ENCODE measurements around the gene MCTP1.

DNA sequence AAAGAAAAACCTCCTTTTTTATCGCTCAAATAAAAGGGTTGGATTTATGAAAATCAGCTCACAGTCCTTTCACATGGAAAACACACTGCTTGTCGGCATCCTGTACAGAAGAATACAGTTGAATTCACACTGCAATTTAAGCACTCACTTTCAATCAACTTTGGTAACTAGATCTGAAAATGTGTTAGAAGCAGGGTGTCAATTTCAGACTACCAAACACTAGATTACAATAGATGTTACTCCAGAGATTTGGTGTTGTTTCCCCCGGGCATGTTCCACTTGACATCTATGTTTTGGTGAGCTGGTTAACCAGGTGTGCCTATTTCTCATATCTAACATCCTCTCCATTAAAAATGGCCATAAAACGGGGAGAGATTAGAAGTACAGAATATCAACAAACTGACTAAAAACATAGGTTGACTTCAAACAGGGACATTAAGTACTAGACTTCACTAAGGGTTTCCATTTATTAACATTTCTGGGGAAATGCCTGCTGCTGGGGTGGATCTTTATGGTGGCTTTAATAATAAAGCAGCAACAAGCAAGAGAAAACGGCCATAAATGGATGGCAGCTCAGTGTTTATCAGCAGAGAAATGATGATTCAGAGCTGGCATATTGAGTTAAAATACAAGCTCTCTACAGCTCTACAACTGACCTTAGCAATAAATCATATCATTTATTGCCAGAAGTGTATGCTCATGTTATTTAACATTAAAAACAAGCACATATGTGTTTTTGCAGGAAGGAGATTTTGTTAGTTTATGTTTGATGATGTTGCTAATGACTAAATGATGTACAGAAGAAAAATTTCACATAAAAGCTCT lies 507.6 kb downstream of the MCTP1 start:
- TF ChIP-seq, protein P1, sequence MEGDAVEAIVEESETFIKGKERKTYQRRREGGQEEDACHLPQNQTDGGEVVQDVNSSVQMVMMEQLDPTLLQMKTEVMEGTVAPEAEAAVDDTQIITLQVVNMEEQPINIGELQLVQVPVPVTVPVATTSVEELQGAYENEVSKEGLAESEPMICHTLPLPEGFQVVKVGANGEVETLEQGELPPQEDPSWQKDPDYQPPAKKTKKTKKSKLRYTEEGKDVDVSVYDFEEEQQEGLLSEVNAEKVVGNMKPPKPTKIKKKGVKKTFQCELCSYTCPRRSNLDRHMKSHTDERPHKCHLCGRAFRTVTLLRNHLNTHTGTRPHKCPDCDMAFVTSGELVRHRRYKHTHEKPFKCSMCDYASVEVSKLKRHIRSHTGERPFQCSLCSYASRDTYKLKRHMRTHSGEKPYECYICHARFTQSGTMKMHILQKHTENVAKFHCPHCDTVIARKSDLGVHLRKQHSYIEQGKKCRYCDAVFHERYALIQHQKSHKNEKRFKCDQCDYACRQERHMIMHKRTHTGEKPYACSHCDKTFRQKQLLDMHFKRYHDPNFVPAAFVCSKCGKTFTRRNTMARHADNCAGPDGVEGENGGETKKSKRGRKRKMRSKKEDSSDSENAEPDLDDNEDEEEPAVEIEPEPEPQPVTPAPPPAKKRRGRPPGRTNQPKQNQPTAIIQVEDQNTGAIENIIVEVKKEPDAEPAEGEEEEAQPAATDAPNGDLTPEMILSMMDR (IDR thresholded peaks at IDR 0.05; ENCODE audit: low read length), result no peak
- no peak for TF ChIP-seq EZH2 (optimal IDR thresholded peaks at IDR 0.05; ENCODE audit: low read depth, low read length)

Data from MM.1S (cell line).